Liver (tissue), 9 donors: ENCODE data around the gene ALDH1A2. TPM values are rescaled to one million over a fixed set of nuclear protein-coding genes. Genes with fewer than 3 reads are reported as not detected.

Source experiments
- DNase-seq: peaks from one replicate; pipeline ENCODE4 v3.0.0-alpha.2; 2017; ENCODE audit warnings: low spot score
- H3K27ac ChIP-seq, 2 donors: one replicate each; pipeline ENCODE4 v1.7.0; 2013; ENCODE audit warnings: inconsistent platforms in 2 of 2, low read length in 2 of 2, control low read depth in 1 of 2, low read depth in 1 of 2, mild to moderate bottlenecking in 1 of 2
- H3K27me3 ChIP-seq, 4 donors: one replicate each; pipeline versions ENCODE4 v1.6.1 to v1.7.0; 2013; ENCODE audit warnings: low read length in 3 of 4, inconsistent platforms in 1 of 4, mild to moderate bottlenecking in 1 of 4, moderate library complexity in 1 of 4; ENCODE audit not compliant: control insufficient read depth in 4 of 4, insufficient read depth in 4 of 4
- H3K36me3 ChIP-seq, 4 donors: one replicate each; pipeline versions ENCODE4 v1.6.1 to v1.7.0; 2013; ENCODE audit warnings: low read length in 3 of 4, mild to moderate bottlenecking in 3 of 4, low read depth in 1 of 4, moderate library complexity in 1 of 4; ENCODE audit not compliant: control insufficient read depth in 4 of 4, insufficient read depth in 3 of 4
- H3K4me1 ChIP-seq, 4 donors: one replicate each; pipeline versions ENCODE4 v1.6.1 to v1.7.0; 2013; ENCODE audit warnings: low read length in 3 of 4, mild to moderate bottlenecking in 3 of 4, moderate library complexity in 1 of 4; ENCODE audit not compliant: control insufficient read depth in 4 of 4, insufficient read depth in 4 of 4
- H3K4me3 ChIP-seq, 3 donors: one replicate each; pipeline versions ENCODE4 v1.6.1 to v1.7.0; 2013; ENCODE audit warnings: low read length in 3 of 3, control low read depth in 1 of 3, low read depth in 1 of 3, mild to moderate bottlenecking in 1 of 3
- H3K9ac ChIP-seq, 2 donors: one replicate each; pipeline ENCODE4 v1.7.0; 2013; ENCODE audit warnings: low read length in 2 of 2, mild to moderate bottlenecking in 2 of 2, moderate library complexity in 2 of 2, control low read depth in 1 of 2, low read depth in 1 of 2
- H3K9me3 ChIP-seq, 4 donors: one replicate each; pipeline versions ENCODE4 v1.6.1 to v1.7.0; 2013; ENCODE audit warnings: low read length in 3 of 4; ENCODE audit not compliant: control insufficient read depth in 4 of 4
- EGR1 ChIP-seq, 2 donors: IDR thresholded peaks; 2 replicates each; pipeline ENCODE4 v1.6.1; 2016 to 2018; ENCODE audit warnings: antibody characterized with exemption in 2 of 2, low read depth in 2 of 2
- FOXA1 ChIP-seq: IDR thresholded peaks from 2 replicates; pipeline ENCODE4 v1.6.1; 2016; ENCODE audit warnings: antibody characterized with exemption
- FOXA2 ChIP-seq: IDR thresholded peaks from 2 replicates; pipeline ENCODE4 v1.6.1; 2016; ENCODE audit warnings: antibody characterized with exemption
- GABPA ChIP-seq, 2 donors: IDR thresholded peaks in 1 of 2; conservative IDR thresholded peaks in 1 of 2; 2 replicates each; pipeline ENCODE4 v1.6.1; 2016; ENCODE audit warnings: antibody characterized with exemption in 2 of 2, mild to moderate bottlenecking in 1 of 2, moderate library complexity in 1 of 2
- HNF4A ChIP-seq, 2 donors: conservative IDR thresholded peaks; 2 replicates each; pipeline ENCODE4 v1.6.1; 2016; ENCODE audit warnings: antibody characterized with exemption in 2 of 2, mild to moderate bottlenecking in 2 of 2
- HNF4G ChIP-seq: IDR thresholded peaks from 2 replicates; pipeline ENCODE4 v1.6.1; 2016; ENCODE audit warnings: antibody characterized with exemption
- JUND ChIP-seq, 2 donors: IDR thresholded peaks; 2 replicates each; pipeline ENCODE4 v1.6.1; 2016; ENCODE audit warnings: antibody characterized with exemption in 2 of 2
- NR2F2 ChIP-seq: IDR thresholded peaks from 2 replicates; pipeline ENCODE4 v1.6.1; 2016; ENCODE audit warnings: antibody characterized with exemption
- RAD21 ChIP-seq, 2 donors: IDR thresholded peaks; 2 replicates each; pipeline ENCODE4 v1.6.1; 2016; ENCODE audit warnings: antibody characterized with exemption in 2 of 2, mild to moderate bottlenecking in 2 of 2
- RXRA ChIP-seq, 2 donors: IDR thresholded peaks; 2 replicates each; pipeline ENCODE4 v1.6.1; 2017 to 2018; ENCODE audit warnings: antibody characterized with exemption in 2 of 2, mild to moderate bottlenecking in 1 of 2
- SP1 ChIP-seq: IDR thresholded peaks from 2 replicates; pipeline ENCODE4 v1.6.1; 2018; ENCODE audit warnings: antibody characterized with exemption, mild to moderate bottlenecking
- TAF1 ChIP-seq: conservative IDR thresholded peaks from 2 replicates; pipeline ENCODE4 v1.6.1; 2016; ENCODE audit warnings: antibody characterized with exemption, mild to moderate bottlenecking
- YY1 ChIP-seq: IDR thresholded peaks from 2 replicates; pipeline ENCODE4 v1.6.1; 2016; ENCODE audit warnings: antibody characterized with exemption, mild to moderate bottlenecking
- WGBS: extraction: QIAGEN DNeasy Blood & Tissue Kit; methylation state at CpG from one replicate; pipeline ENCODE4 v1.1.7; 2013; 5-methylcytosine and 5-hydroxymethylcytosine counted together
- polyA plus RNA-seq, 2 donors: library from polyadenylated mRNA; stranded (reverse) in 1 of 2; unstranded in 1 of 2; fragments of 200-250 nt in 1 of 2; fragments of >200 nt in 1 of 2; fragmentation: Nextera tagmentation in 1 of 2; extraction: Ambion mirVana in 1 of 2; gene quantifications; one replicate each; pipeline versions ENCODE4 v1.2.1 to v1.2.3, GENCODE V29; 2013 to 2015
- total RNA-seq, 2 donors: library from RNA; depleted of rRNA; stranded (reverse); fragments of >200 nt; gene quantifications; one replicate each; pipeline ENCODE4 v1.2.3, GENCODE V29; 2014
- TF ChIP-seq, protein P1 (sequence below): IDR thresholded peaks from 2 replicates; pipeline ENCODE4 v1.6.1; 2016; ENCODE audit warnings: antibody characterized with exemption
- TF ChIP-seq, protein P2 (sequence below): IDR thresholded peaks from 2 replicates; pipeline ENCODE4 v1.6.1; 2016; ENCODE audit warnings: antibody characterized with exemption
- TF ChIP-seq, protein P3 (sequence below): fragments of 150-350 bp; IDR thresholded peaks from 2 replicates; pipeline ENCODE4 v1.5.1; 2017; ENCODE audit warnings: improper control_type of control experiment, low read depth, low read length; ENCODE audit not compliant: missing input control
- TF ChIP-seq, protein P4 (sequence below): IDR thresholded peaks from 2 replicates; pipeline ENCODE4 v1.6.1; 2016; ENCODE audit warnings: antibody characterized with exemption, mild to moderate bottlenecking
- TF ChIP-seq, protein P5 (sequence below): IDR thresholded peaks from 2 replicates; pipeline ENCODE4 v1.6.1; 2016; ENCODE audit warnings: antibody characterized with exemption
- donor health status: healthy.
- donor health status: healthy.
- donor health status: healthy.
- donor health status: healthy.
- donor health status: healthy.

The ALDH1A2 gene
- total and polyA plus RNA-seq, 4 donors, result 1.2 to 22.7 (median 14.0) TPM

DNA sequence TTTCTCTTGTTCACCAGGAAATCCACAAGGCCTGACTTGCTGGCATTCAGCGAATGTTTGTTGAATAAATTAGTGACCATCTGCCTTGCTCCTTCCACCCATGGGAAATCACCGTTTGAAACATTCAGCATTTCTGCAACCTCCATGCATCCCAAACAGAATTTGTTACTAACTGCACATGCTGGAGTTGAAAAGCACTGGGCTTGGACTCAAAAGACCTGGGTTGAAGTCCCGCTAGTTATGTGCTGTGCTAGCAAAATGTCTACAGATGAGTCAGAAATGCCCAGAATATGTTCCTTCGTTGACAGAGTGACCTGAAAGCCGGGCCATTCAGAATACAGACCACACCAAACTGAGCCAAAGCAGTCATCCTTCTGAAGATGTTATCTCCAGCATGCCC, 144.6 kb downstream of the ALDH1A2 start:
- TF ChIP-seq EGR1 (IDR thresholded peaks at IDR 0.05; ENCODE audit: low read depth in 2 of 2), result no peak
- TF ChIP-seq, protein P1, sequence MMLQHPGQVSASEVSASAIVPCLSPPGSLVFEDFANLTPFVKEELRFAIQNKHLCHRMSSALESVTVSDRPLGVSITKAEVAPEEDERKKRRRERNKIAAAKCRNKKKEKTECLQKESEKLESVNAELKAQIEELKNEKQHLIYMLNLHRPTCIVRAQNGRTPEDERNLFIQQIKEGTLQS, result no peak
- TF ChIP-seq, protein P2, sequence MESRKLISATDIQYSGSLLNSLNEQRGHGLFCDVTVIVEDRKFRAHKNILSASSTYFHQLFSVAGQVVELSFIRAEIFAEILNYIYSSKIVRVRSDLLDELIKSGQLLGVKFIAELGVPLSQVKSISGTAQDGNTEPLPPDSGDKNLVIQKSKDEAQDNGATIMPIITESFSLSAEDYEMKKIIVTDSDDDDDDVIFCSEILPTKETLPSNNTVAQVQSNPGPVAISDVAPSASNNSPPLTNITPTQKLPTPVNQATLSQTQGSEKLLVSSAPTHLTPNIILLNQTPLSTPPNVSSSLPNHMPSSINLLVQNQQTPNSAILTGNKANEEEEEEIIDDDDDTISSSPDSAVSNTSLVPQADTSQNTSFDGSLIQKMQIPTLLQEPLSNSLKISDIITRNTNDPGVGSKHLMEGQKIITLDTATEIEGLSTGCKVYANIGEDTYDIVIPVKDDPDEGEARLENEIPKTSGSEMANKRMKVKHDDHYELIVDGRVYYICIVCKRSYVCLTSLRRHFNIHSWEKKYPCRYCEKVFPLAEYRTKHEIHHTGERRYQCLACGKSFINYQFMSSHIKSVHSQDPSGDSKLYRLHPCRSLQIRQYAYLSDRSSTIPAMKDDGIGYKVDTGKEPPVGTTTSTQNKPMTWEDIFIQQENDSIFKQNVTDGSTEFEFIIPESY, result no peak
- peak in 1 of 2 donors; percentile 13 for TF ChIP-seq HNF4A (conservative IDR thresholded peaks at IDR 0.05)
- TF ChIP-seq SP1, result no peak
- TF ChIP-seq RXRA (IDR thresholded peaks at IDR 0.05), result no peak
- TF ChIP-seq, protein P3, sequence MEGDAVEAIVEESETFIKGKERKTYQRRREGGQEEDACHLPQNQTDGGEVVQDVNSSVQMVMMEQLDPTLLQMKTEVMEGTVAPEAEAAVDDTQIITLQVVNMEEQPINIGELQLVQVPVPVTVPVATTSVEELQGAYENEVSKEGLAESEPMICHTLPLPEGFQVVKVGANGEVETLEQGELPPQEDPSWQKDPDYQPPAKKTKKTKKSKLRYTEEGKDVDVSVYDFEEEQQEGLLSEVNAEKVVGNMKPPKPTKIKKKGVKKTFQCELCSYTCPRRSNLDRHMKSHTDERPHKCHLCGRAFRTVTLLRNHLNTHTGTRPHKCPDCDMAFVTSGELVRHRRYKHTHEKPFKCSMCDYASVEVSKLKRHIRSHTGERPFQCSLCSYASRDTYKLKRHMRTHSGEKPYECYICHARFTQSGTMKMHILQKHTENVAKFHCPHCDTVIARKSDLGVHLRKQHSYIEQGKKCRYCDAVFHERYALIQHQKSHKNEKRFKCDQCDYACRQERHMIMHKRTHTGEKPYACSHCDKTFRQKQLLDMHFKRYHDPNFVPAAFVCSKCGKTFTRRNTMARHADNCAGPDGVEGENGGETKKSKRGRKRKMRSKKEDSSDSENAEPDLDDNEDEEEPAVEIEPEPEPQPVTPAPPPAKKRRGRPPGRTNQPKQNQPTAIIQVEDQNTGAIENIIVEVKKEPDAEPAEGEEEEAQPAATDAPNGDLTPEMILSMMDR, result no peak

DNA sequence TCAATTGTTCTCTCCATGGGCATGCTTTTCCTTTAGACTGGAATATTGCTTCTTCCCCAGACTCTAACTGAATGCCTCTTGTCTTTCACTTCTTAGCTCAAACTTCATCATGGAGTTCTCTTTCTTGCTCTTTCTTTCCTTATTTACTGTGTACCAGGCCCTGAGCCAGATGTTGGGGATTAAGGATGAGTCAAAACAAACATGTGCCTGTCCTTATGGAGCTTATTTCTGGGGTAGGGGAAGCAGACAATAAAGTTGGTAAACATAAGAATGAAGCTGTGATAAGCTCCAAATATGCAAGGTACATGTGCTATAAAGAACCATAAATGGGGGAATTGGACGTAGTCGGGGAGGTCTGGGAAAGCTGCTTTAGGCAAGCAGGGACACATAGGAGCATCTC, 145.8 kb downstream of the ALDH1A2 start:
- no peak for DNase-seq
- H3K4me3 ChIP-seq, result no peak overlapping the region
- H3K9ac ChIP-seq, result no peak overlapping the region
- TF ChIP-seq, protein P1, result no peak
- TF ChIP-seq, protein P3, result no peak
- TF ChIP-seq TAF1 (no peak), RAD21 (IDR thresholded peaks at IDR 0.05) (no peak), RXRA (IDR thresholded peaks at IDR 0.05) (no peak), NR2F2 (no peak), HNF4A (conservative IDR thresholded peaks at IDR 0.05) (no peak), FOXA2 (no peak), HNF4G (no peak), FOXA1 (no peak), YY1 (no peak), EGR1 (IDR thresholded peaks at IDR 0.05; ENCODE audit: low read depth in 2 of 2) (no peak), GABPA (IDR thresholded peaks at IDR 0.05 in 1 of 2, conservative IDR thresholded peaks at IDR 0.05 in 1 of 2) (no peak), JUND (IDR thresholded peaks at IDR 0.05) (no peak)
- TF ChIP-seq, protein P4, sequence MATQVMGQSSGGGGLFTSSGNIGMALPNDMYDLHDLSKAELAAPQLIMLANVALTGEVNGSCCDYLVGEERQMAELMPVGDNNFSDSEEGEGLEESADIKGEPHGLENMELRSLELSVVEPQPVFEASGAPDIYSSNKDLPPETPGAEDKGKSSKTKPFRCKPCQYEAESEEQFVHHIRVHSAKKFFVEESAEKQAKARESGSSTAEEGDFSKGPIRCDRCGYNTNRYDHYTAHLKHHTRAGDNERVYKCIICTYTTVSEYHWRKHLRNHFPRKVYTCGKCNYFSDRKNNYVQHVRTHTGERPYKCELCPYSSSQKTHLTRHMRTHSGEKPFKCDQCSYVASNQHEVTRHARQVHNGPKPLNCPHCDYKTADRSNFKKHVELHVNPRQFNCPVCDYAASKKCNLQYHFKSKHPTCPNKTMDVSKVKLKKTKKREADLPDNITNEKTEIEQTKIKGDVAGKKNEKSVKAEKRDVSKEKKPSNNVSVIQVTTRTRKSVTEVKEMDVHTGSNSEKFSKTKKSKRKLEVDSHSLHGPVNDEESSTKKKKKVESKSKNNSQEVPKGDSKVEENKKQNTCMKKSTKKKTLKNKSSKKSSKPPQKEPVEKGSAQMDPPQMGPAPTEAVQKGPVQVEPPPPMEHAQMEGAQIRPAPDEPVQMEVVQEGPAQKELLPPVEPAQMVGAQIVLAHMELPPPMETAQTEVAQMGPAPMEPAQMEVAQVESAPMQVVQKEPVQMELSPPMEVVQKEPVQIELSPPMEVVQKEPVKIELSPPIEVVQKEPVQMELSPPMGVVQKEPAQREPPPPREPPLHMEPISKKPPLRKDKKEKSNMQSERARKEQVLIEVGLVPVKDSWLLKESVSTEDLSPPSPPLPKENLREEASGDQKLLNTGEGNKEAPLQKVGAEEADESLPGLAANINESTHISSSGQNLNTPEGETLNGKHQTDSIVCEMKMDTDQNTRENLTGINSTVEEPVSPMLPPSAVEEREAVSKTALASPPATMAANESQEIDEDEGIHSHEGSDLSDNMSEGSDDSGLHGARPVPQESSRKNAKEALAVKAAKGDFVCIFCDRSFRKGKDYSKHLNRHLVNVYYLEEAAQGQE, result no peak
- TF ChIP-seq, protein P5, sequence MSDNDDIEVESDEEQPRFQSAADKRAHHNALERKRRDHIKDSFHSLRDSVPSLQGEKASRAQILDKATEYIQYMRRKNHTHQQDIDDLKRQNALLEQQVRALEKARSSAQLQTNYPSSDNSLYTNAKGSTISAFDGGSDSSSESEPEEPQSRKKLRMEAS, result no peak
- peaks cover 4 to 24% (median 16%) of the 10 kb centered on the region in 4 donors for H3K4me1 ChIP-seq
- WGBS, result 93% methylated on average over 2 of the region's 2 CpGs
- no peak overlapping the region for H3K27ac ChIP-seq
- no peaks in the 10 kb centered on the region for H3K36me3 ChIP-seq
- H3K9me3 ChIP-seq, result no peaks in the 10 kb centered on the region
- H3K27me3 ChIP-seq, result no peaks in the 10 kb centered on the region

More for the DNA sequence above, 144.6 kb downstream of the ALDH1A2 start:
- Histone ChIP-seq H3K36me3 (no peaks in the 10 kb centered on the region), H3K4me3 (no peak overlapping the region), H3K9me3 (no peaks in the 10 kb centered on the region), H3K27ac (no peak overlapping the region), H3K9ac (no peak overlapping the region), H3K4me1 (peaks cover 4 to 24% (median 16%) of the 10 kb centered on the region in 4 donors), H3K27me3 (no peaks in the 10 kb centered on the region)
- no peak for DNase-seq
- WGBS, result 76% methylated on average over 5 of the region's 5 CpGs
